Measurements from ENCODE around the gene BRME1. TPM values are rescaled to one million over a fixed set of nuclear protein-coding genes. Genes with fewer than 3 reads are reported as not detected.

The BRME1 gene
- total RNA-seq, 5 donors from 2014 or later (not counting 1 experiment from before 2014, with no cell fraction given), result 1.3 to 3.6 (median 1.7) TPM

GRCh38 chr19:13870873-13871272 lies 35.0 kb downstream of the BRME1 start:
- Histone ChIP-seq H3K27me3 (replicated peaks in 1 of 2; ENCODE audit: control insufficient read depth in 2 of 2, extremely low read depth in 1 of 2, insufficient read depth in 2 of 2, low read length in 1 of 2) (peaks cover 0 to 84% of the 10 kb centered on the region in 2 experiments), H3K9me3 (no peaks in the 10 kb centered on the region), H3K4me3 (ENCODE audit: control insufficient read depth in 1 of 2, extremely low read depth in 1 of 2, low read length in 1 of 2) (no peak overlapping the region), H3K4me1 (ENCODE audit: control insufficient read depth in 1 of 2, extremely low read depth in 1 of 2, insufficient read depth in 2 of 2, low read length in 2 of 2) (peaks cover 2 to 25% of the 10 kb centered on the region in 2 experiments), H3K36me3 (ENCODE audit: control insufficient read depth in 2 of 2, extremely low read depth in 1 of 2, insufficient read depth in 1 of 2, low read length in 1 of 2) (no peaks in the 10 kb centered on the region), H3K27ac (ENCODE audit: low read length) (no peak overlapping the region)
- 29% methylated on average over 1 of the region's 4 CpGs for WGBS (ENCODE audit: insufficient coverage)
- POLR2A ChIA-PET, result no interaction called here
- H3K9me3 Mint-ChIP-seq, result no peaks in the 10 kb centered on the region
- peaks cover 10 to 18% (median 17%) of the 10 kb centered on the region in 3 donors for H3K4me1 Mint-ChIP-seq
- ATAC-seq (replicated peaks in 1 of 4) (no peak), DNase-seq (no peak)
- H3K27me3 Mint-ChIP-seq, result peaks cover 14 to 44% of the 10 kb centered on the region in 2 donors
- no peak overlapping the region for H3K27ac Mint-ChIP-seq
- CTCF ChIA-PET, result no interaction called here
- no peaks in the 10 kb centered on the region for H3K36me3 Mint-ChIP-seq
- H3K4me3 Mint-ChIP-seq, result no peak overlapping the region

- Histone ChIP-seq H3K36me3 (ENCODE audit: control insufficient read depth in 2 of 2, extremely low read depth in 1 of 2, insufficient read depth in 1 of 2, low read length in 1 of 2) (no peaks in the 10 kb centered on the region), H3K27ac (ENCODE audit: low read length) (no peak overlapping the region), H3K9me3 (no peaks in the 10 kb centered on the region), H3K4me1 (ENCODE audit: control insufficient read depth in 1 of 2, extremely low read depth in 1 of 2, insufficient read depth in 2 of 2, low read length in 2 of 2) (peaks cover 5 to 32% of the 10 kb centered on the region in 2 experiments), H3K4me3 (ENCODE audit: control insufficient read depth in 1 of 2, extremely low read depth in 1 of 2, low read length in 1 of 2) (no peak overlapping the region), H3K27me3 (replicated peaks in 1 of 2; ENCODE audit: control insufficient read depth in 2 of 2, extremely low read depth in 1 of 2, insufficient read depth in 2 of 2, low read length in 1 of 2) (peaks cover 0 to 82% of the 10 kb centered on the region in 2 experiments)
- Mint-ChIP-seq H3K9me3 (no peaks in the 10 kb centered on the region), H3K4me3 (no peak overlapping the region), H3K27ac (no peak overlapping the region), H3K27me3 (peaks cover 19 to 45% of the 10 kb centered on the region in 2 donors), H3K4me1 (peaks cover 16 to 23% (median 22%) of the 10 kb centered on the region in 3 donors), H3K36me3 (no peaks in the 10 kb centered on the region)
- ATAC-seq (replicated peaks in 1 of 4) (no peak), DNase-seq (peak in 1 of 35 experiments; percentile 1)
- ChIA-PET POLR2A (interaction anchor here in 1 of 2 donors (0.6 kb wide), 1 partner anchor 57 kb away, joined by 3 read pairs; no protein-coding TSS in a partner anchor), CTCF (no interaction called here)
- WGBS (ENCODE audit: insufficient coverage), result 54% methylated on average over 8 of the region's 13 CpGs
Observed at GRCh38 chr19:13869281-13869680, 36.6 kb downstream of the BRME1 start.

GRCh38 chr19:13868663-13869062 lies 37.3 kb downstream of the BRME1 start:
- Mint-ChIP-seq H3K27me3 (peaks cover 23 to 48% of the 10 kb centered on the region in 2 donors), H3K4me1 (peaks cover 22 to 26% (median 25%) of the 10 kb centered on the region in 3 donors), H3K36me3 (no peaks in the 10 kb centered on the region), H3K4me3 (no peak overlapping the region), H3K27ac (no peak overlapping the region), H3K9me3 (no peaks in the 10 kb centered on the region)
- no peak for ATAC-seq (replicated peaks in 1 of 4)
- Histone ChIP-seq H3K36me3 (ENCODE audit: control insufficient read depth in 2 of 2, extremely low read depth in 1 of 2, insufficient read depth in 1 of 2, low read length in 1 of 2) (no peaks in the 10 kb centered on the region), H3K27ac (ENCODE audit: low read length) (no peak overlapping the region), H3K27me3 (replicated peaks in 1 of 2; ENCODE audit: control insufficient read depth in 2 of 2, extremely low read depth in 1 of 2, insufficient read depth in 2 of 2, low read length in 1 of 2) (peaks cover 0 to 82% of the 10 kb centered on the region in 2 experiments), H3K4me1 (ENCODE audit: control insufficient read depth in 1 of 2, extremely low read depth in 1 of 2, insufficient read depth in 2 of 2, low read length in 2 of 2) (peaks cover 5 to 38% of the 10 kb centered on the region in 2 experiments), H3K4me3 (ENCODE audit: control insufficient read depth in 1 of 2, extremely low read depth in 1 of 2, low read length in 1 of 2) (no peak overlapping the region), H3K9me3 (no peaks in the 10 kb centered on the region)
- DNase-seq, result peak in 1 of 35 experiments; percentile 1
- WGBS (ENCODE audit: insufficient coverage), result 69% methylated on average over 2 of the region's 4 CpGs
- CTCF ChIA-PET, result no interaction called here
- POLR2A ChIA-PET, result no interaction called here

- POLR2A ChIA-PET, result no interaction called here
- Histone ChIP-seq H3K4me3 (ENCODE audit: control insufficient read depth in 1 of 2, extremely low read depth in 1 of 2, low read length in 1 of 2) (no peak overlapping the region), H3K27me3 (replicated peaks in 1 of 2; ENCODE audit: control insufficient read depth in 2 of 2, extremely low read depth in 1 of 2, insufficient read depth in 2 of 2, low read length in 1 of 2) (peaks cover 0 to 70% of the 10 kb centered on the region in 2 experiments), H3K4me1 (ENCODE audit: control insufficient read depth in 1 of 2, extremely low read depth in 1 of 2, insufficient read depth in 2 of 2, low read length in 2 of 2) (peaks cover 3 to 39% of the 10 kb centered on the region in 2 experiments), H3K36me3 (ENCODE audit: control insufficient read depth in 2 of 2, extremely low read depth in 1 of 2, insufficient read depth in 1 of 2, low read length in 1 of 2) (no peaks in the 10 kb centered on the region), H3K27ac (ENCODE audit: low read length) (no peak overlapping the region), H3K9me3 (no peaks in the 10 kb centered on the region)
- Mint-ChIP-seq H3K9me3 (no peaks in the 10 kb centered on the region), H3K4me1 (peaks cover 28 to 36% (median 30%) of the 10 kb centered on the region in 3 donors), H3K36me3 (no peaks in the 10 kb centered on the region), H3K27me3 (peaks cover 23 to 47% of the 10 kb centered on the region in 2 donors), H3K4me3 (peak overlapping the region; percentile 61 to 75 (median 71)), H3K27ac (no peak overlapping the region)
- CTCF ChIA-PET, result interaction anchor here (0.6 kb wide), 2 partner anchors 13 to 268 kb away, joined by 3 read pairs; no protein-coding TSS in a partner anchor
- ATAC-seq (replicated peaks in 1 of 4) (no peak), DNase-seq (no peak)
- 80% methylated on average over 9 of the region's 15 CpGs for WGBS (ENCODE audit: insufficient coverage)
Observed at GRCh38 chr19:13866463-13867046, 39.4 kb downstream of the BRME1 start.

- no peaks in the 10 kb centered on the region for H3K9me3 Mint-ChIP-seq
- POLR2A ChIA-PET, result interaction anchor here in 1 of 2 donors (0.6 kb wide), 2 partner anchors 77 to 544 kb away, joined by 4 to 10 read pairs; no protein-coding TSS in a partner anchor
- H3K36me3 ChIP-seq (ENCODE audit: control insufficient read depth in 2 of 2, extremely low read depth in 1 of 2, insufficient read depth in 1 of 2, low read length in 1 of 2), result no peaks in the 10 kb centered on the region
- H3K36me3 Mint-ChIP-seq, result no peaks in the 10 kb centered on the region
- ATAC-seq (replicated peaks in 1 of 4) (no peak), DNase-seq (peak in 2 of 35 experiments; percentile 13 to 29)
- peaks cover 23 to 44% of the 10 kb centered on the region in 2 donors for H3K27me3 Mint-ChIP-seq
- 3% methylated on average over 70 of the region's 82 CpGs for WGBS (ENCODE audit: insufficient coverage)
- H3K27me3 ChIP-seq (replicated peaks in 1 of 2; ENCODE audit: control insufficient read depth in 2 of 2, extremely low read depth in 1 of 2, insufficient read depth in 2 of 2, low read length in 1 of 2), result peaks cover 0 to 62% of the 10 kb centered on the region in 2 experiments
- CTCF ChIA-PET, result interaction anchor here (0.6 kb wide), 5 partner anchors 14 to 267 kb away, joined by 3 to 11 read pairs (median 3); no protein-coding TSS in a partner anchor
- H3K27ac ChIP-seq (ENCODE audit: low read length), result no peak overlapping the region
- H3K4me3 ChIP-seq (ENCODE audit: control insufficient read depth in 1 of 2, extremely low read depth in 1 of 2, low read length in 1 of 2), result peak overlapping the region; percentile 29 to 35
- peaks cover 3 to 47% of the 10 kb centered on the region in 2 experiments for H3K4me1 ChIP-seq (ENCODE audit: control insufficient read depth in 1 of 2, extremely low read depth in 1 of 2, insufficient read depth in 2 of 2, low read length in 2 of 2)
- peaks cover 35 to 43% (median 37%) of the 10 kb centered on the region in 3 donors for H3K4me1 Mint-ChIP-seq
- H3K4me3 Mint-ChIP-seq, result peak overlapping the region; percentile 61 to 90 (median 75)
- no peak overlapping the region for H3K27ac Mint-ChIP-seq
- H3K9me3 ChIP-seq, result no peaks in the 10 kb centered on the region
Observed at GRCh38 chr19:13865571-13866462, 40.1 kb downstream of the BRME1 start.
